ENCODE data around the gene HCFC1R1.

DNA sequence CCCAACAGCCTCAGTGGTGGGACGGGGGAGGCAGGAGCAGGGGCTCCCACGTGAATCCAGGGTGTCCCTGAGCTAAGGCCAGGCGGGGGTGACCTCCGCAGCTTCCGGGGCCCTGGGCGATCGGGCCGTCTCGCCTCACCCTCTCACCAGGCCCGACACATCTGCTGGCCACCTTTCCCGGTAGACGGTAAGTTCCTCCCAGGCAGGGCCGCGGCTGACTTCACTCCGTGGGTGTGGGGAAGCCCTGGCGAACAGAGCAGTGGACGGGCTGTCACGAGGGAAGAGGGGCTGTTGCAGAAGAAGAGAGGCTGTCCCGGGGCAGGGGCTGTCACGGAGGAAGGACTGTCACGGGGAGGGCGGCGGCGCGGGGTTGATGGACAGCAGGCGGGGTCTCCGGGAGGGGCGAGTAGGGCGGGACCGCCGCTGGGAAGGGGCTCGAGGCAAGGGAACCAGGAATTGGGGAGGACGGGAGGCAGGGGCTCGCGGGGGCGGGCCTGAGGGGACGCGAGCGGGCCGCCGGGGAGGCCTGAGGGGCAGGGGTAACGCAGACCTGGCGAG is 44.0 kb downstream of the HCFC1R1 start:
- TF ChIP-seq POLR2A (IDR thresholded peaks at IDR 0.05; ENCODE audit: low read depth, low read length): no peak
- TF ChIP-seq POLR2AphosphoS5 (IDR thresholded peaks at IDR 0.05; ENCODE audit: low read depth, low read length): no peak

Data from GM12892 (cell line).